Activated T-cell treated with anti-CD3 and anti-CD28 coated beads for 48 hours (primary cell): Measurements from ENCODE around the gene CWC27.

ENCODE experiments used
- DNase-seq: peaks from one replicate; pipeline ENCODE4 v3.0.0-alpha.2; 2020; ENCODE audit warnings: low read depth

Gene CWC27

DNA sequence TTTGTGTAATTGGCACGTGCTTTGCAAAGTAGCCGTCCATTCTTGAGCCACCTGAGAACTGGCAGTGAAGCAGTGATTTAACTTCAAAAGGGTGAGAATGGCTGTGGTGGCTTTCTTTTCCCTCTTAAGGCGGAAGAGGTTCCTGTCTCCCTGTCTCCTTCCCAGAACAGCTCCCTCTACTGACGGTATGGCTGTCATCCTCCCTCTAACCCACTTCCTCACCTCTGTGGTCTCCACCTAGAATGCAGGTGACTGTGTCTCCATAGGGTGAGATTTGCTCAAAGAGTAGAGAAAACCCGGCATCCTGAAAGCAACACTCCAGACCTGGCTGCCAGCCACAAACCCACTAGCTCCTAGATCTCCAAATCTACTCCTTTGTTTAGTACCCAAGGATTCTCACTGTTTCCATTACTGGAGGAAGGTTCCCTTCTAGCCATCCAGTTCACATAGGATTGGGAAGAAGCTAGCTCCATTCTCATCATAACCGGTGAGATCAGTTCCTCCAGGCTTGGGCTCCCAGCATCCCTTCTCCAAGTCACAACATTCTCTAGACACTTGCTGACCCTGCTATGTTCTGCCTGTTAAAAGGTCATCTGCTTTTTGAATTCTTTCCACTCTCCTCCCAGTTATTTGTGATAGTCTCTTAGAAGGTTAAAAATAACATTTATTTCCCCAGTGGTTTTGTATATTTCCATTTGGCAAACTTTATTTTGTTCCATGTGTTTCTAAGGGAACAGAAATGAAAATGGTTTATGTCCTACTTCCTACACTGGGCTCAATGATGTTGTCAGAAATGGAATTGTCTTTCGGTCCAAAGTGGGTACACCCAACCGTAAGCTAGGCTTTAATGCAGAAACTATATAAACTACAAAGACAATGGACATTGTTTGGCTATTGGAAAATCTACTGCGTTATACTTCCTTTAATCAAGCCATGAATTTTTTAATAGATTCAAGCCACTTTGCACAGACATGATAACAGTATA, 269.4 kb downstream of the CWC27 start:
- DNase-seq: no peak

DNA sequence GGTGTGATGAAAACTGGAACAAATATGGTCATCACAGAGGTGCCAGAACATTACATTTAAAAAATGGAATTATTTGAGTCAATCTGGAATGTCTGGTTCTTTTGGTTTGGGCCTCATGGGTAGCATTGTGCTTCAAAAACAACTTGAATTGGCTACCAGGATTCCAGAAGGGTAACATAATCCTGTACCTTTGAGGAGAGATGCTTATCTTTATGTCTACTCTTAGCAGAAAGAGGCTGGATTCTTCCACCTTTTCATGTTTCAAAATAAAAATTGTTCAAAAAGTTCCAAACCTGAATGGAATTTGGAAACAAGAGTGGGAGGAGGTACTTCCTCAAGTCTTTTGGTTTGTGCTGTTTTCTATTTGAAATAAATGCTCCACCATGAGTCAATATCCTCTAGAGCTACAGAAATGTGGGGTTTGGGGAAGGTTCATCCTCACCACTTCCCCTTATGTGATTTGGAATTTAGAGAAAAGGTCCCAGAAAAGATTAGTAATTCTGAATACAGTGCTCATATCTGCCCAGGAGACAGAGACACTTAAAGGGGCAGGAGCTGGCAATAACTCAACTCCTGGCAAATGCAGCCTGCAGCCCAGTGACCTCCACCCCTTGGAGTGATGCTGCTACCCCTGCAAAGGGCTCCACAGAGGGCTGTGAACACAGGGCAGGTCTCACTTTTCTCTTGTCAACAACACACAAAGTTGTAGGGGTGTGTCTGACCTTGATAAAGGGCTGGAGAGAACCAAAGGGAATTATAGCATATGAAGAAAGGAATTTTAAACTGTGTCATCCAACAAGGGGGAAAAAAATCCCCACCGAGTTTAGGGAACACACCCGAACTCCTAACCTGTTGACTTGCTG, 272.8 kb downstream of the CWC27 start:
- no peak for DNase-seq

DNA sequence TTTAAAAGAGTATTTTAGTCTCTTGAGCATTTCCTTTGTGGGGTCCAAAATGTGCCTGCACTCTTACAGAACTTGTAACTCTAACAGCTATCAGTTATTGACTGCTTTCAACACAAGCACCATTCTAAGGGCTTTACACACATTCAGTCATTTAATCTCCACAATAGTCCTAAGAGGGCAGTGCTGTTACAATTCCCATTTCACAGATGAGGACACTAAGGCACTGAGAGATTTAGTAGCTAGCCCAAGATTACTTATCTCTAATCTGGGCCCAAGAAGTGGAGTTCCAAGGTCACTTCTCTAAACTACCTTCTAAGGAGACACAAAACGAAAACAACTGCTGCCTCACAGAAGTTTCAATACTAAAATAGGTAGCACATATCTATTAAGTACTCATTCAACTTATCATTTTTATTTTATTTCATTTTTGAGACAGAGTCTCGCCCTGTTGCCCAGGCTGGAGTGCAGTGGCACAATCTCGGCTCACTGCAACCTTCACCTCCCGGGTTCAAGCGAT, 275.2 kb downstream of the CWC27 start:
- DNase-seq: no peak

DNA sequence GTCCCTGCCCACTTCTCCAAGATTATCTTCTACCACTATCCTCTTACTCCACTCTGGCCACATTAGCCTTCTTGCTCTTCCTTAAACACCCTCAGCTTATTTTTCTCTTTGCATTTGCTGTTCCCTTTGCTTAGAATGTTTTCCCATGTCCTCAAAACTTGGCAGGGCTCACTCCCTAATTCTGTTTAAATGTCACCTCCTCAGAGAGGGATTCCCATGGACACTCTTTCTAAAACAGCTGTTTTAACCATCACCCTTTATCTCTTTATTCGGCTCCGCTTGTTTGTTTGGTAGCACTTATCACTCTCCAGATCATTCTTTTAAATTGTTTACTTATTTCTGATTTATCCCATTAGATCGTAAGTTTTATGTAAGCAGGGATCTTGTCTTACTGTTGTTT, 278.5 kb downstream of the CWC27 start:
- DNase-seq: no peak

DNA sequence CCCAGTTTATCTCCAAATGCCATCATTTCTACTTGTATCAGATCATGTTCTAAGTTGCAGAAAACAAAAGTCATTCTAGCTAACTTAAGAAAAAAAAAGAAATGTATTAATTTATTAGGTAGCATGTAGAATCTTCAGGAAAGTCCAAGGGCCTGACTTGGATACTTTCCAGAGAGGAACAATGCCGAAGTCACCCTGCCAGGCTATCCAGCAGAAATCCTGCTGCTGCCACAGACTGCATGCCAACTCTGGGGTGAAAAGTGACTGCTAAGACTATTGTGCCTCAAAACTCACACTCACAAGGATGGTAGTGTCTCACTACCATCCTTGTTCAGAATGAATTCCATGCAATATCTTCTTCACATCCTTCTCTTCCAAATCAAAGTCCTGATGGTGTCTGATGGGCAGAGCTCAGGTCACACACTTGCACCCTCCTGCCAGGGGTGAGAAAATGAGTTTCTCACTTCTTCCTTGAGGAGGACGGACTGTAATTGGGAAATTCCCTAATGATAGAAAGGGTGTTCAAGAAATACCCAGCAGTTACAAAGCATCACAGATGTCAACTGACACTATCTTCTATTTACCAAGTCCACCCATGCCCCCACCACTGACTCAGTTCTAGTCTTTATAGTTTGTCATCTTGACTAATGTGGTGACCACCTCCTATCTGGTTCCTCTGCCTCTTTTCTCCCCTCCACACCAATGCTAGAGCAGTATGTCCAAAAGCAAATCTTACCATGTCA, 279.4 kb downstream of the CWC27 start:
- no peak for DNase-seq

DNA sequence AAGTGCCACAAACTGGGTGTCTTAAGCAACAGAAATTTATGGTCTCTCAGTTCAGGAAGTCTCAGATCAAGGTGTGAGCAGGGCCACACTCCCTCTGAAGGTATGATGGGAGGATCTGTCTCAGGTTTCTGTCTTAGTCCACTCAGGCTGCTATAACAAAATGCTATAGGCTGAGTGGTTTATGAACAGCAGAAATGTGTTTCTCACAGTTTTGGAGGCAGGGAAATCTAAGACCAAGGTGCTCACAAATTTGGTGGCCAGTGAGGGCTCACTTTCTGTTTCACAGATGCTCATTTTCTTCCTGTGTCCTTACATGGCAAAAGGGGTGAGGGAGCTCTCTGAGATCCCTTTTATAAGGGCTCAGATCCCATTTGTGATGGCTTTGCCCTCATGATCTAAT, 281.4 kb downstream of the CWC27 start:
- no peak for DNase-seq

DNA sequence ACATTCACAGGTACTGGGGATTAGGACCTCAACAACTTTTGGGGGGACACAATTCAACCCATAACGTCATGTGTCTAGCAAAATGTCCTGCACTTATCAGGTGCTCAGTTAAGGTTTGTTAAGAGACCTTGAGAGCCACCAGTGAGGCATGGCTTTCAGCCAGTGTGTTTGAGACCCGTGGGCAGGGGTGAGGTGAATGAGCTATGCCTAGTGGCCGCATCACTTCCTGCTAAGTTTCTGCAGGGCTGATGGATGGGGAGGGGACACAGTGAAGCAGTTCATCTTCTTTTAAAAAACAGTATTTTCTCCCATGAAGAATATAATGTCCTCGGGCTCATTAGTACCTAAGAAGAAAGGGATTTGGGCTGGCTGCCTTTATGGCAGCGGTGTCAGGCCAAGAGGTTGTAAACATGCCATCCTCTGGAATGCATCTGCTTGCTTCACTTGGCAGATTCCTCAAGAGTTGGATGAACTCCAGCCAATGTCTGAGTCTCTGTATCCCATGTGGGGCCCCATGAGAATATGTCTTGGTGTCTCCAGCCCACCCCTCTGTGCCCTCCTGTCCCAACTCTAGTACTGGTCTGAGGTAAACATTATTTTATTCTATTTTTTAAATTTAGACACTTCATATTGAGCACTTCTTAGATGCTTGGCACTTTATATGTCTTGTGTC, 282.2 kb downstream of the CWC27 start:
- DNase-seq: no peak

DNA sequence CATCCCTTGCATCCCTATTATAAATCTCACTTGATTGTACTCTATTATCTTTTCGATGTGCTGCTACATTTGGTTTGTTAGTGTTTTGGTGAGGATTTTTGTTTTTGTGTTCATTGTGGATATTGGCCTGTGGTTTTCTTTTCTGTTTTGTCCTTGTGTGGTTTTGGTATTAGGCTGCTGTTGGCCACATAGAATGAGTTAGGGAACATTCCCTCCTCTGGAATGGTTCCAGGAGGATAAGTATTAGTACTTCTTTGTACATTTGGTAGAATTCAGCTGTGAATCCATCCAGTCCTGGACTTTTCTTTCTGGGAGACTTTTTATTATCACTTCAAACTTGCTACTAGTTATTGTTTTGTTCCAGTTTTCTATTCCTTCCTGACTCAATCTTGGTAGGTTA, 287.2 kb downstream of the CWC27 start:
- DNase-seq: no peak

DNA sequence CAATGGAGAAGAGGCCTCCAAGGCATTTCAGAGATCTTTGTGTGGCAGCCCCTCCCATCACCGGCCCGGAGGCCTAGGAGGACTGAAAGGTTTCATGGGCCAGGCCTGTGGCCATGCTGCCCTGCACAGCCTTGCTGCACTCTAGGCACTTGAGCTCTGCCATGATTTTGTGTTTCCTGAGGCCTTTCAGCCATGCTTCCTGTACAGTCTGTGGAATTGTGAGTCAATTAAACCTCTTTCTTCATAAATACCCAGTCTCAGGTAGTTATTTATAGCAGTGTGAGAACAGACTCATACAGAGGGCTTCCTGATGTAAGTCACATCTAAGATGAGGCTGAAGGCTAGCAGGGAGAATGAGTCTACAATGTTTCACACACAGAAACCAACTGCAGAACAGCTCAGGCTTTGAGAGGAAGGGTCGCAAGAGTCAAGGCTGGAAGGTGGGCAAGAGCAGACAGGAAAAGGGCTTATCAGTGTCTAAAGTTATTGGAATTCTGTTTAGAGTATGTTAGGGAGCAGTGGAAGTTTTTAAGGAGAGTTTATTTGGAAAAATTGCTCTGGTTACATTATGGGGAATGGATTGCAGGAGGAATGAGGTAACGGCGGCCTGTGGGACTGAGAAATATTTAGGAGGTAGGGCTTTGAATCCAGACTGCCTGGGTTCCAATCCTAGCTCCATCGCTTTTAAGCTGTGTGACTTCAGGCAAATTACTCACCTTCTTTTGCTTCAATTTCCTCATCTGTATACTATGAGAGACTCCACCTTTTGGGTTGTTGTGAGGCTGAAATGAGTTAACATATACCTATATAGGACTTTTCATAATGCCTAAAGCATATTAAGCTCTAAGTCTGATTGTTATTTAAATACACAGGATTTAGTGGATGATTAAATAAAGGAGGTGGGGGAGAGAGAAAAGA, 291.2 kb downstream of the CWC27 start:
- no peak for DNase-seq

DNA sequence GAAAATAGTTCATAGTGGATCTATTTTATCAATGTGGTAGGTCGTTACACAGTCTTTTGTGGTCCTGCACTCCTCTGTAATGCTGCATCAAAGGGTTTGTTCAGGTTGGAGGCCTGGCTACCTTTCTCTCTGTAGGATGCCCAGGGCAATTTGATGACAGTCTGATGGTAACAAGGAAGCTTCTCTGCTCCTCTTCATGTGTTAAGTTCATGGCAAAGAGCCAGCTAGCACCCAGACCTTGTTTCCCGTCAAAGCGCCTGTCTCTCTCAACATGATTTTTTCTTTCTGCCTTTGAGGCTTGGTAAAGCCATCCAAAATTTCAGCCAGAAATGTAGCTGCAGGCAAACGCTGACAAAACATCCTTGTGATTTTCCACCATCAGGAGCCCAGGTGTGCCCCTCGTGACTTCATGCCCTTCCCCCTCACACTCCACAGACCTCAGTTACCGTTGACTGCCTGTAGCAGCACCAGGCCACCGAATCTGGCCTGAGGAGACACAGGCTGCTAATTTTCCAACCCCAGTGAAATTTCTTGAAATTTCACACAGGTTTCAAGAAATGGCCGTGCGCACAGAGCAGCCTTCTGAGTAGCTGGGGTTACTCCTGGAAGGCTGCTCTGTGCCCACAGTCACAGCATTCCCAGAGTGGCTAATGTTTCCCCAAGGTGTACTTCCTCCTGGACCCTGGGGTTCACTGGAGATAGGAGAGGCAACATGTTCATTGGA, 292.7 kb downstream of the CWC27 start:
- no peak for DNase-seq

DNA sequence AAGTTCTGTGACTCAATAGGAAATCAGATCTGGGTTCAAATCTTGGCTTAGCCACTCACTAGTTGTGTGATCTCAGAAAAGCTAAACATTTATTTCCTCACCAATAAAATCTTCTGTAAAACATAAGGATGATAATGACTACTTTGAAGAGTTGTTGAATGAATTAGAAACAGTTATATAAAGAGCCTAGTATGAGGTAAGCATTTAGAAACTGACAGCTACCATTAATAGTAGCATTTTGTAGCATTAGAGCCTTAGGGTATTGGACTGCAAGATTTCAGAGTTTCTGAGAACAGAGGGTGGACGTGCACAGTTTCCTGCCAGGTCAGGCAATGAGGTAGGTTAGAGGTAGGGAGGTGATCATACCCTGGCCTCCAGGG, 293.2 kb downstream of the CWC27 start:
- no peak for DNase-seq

DNA sequence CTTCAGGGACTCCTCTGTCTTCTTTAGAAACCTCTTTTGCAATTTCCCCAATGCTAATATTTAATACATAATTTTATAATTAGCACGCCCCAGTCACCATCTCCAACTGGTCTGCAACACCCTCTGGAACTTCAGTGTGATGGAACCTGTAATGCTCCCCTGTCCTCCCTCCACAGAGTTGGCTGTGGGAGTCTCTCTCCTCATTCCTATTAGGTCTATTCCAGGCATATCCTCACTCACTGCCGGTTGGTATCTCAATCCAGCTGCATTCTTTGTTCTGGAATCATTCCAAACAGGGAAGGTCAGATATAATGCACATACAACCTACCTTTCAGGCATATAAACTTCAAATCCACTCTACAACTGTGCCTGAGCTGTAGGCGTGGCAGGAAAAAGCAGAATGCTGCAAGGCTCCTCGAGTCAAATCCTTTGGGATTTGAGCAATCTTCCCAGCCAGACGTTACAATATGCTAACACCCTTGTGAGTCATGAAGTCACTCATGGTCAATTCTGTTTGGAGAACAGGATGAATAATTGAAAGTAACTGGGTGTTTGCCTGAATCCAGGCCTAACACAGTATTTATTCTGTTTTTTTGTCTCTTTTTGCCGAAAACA, 293.8 kb downstream of the CWC27 start:
- DNase-seq: no peak

DNA sequence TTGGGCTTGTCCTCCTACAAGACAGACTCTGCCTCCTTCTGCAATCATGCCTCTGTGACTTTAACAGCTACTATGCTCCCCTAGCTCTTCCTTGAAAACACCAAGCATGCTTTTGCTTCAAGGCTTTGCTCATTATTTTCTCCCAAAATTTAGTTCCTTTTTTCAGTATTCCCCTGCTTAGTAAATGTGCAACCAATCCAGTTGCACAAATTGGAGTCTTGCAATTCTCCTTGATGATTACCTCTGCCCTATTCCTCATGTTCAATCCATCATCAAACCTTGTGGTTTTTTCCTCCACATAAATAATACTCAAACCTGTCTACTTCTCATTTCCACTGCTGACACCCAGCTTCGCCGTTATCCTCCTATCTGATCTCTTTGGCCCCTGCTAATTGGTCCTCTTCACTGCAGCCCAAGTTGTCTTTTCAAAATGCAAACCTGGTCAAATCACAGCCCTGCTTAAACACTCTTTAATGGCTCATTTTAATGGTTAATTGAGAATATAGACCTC, 296.3 kb downstream of the CWC27 start:
- no peak for DNase-seq

DNA sequence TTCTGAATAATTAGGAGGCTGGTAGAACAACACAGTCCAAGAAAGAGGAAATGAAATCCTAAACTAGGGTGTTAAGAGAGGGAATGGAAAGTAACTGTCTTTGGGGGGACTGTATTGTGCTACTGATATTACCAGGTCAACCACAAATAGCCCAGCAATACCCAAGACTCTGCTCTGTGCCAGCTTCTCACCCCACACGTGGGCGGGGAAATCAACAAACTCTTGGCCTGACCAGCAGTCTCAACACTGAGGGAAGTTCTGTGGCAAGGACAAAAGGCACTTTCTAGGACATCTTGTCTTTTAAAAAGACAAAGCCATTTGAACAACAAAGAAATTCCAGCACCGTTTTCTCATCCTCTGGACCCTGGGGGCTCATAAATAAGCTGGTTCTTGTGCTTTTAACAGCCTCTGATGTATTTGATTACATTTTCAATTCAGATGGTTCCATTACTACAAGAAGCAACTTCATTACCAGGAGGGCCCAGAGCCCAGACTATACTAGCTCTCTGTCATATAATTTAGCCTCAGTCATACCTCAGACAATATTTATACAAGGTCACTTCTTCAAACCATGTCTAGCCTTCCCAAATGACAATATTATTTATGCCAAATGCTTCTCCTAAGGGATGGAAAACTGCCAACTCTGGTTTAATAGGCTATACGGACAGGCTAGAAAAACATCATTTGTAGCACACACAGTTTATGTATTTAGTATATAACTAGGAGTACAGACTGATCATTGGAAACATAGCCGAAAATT, 297.8 kb downstream of the CWC27 start:
- no peak for DNase-seq

DNA sequence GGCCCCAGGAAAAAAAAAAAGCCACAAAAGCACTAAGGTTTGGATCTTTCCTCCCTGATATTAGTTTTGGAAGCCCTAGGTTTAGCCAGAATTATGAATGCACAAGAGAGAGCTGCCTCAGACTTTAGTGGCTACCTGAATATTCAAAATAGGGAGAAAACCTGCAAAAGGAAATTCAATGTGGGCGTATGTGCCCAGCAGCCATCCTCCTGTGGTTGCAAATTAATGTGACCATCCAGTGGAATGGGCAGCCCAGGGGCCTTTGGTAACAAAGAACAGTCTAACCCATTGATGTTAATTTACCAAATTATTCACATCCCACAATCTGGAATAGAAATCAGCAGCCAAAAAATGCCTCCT, 298.4 kb downstream of the CWC27 start:
- no peak for DNase-seq
